ENCODE measurements around the gene CANT1. TPM values are rescaled to one million over a fixed set of nuclear protein-coding genes. Genes with fewer than 3 reads are reported as not detected.

CANT1 gene
- total RNA-seq, 1 experiment from 2014 or later, result 33.0 TPM

DNA sequence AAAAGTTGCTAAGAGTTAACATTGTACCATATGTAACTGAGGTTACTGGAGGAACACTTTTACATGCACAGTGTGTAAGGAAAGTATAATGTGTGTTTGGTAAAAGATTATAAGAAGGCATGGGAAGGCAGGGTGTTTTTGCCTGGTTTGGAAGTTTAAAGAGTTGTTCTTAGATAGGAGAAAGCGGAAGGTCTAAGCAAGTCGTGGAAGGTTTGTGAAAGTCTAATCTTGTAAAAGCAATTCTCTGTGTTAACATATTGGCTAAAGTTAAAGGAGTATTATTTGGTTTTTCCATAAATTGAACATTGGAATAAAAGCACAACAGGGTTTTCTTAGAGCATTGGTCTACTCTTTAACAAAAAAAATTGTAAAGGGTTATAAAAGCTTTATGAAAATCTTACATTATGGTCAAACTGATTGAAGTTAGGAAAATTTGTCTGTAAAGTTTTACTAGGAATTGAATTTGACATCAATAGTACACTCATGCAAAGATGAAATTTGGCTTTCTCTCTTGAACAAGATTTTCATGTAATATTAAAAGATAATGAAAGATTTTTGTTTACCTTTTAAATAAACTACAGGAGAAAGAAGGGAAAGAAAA lies 4.7 kb upstream of the CANT1 start:
- TF ChIP-seq, protein P1, sequence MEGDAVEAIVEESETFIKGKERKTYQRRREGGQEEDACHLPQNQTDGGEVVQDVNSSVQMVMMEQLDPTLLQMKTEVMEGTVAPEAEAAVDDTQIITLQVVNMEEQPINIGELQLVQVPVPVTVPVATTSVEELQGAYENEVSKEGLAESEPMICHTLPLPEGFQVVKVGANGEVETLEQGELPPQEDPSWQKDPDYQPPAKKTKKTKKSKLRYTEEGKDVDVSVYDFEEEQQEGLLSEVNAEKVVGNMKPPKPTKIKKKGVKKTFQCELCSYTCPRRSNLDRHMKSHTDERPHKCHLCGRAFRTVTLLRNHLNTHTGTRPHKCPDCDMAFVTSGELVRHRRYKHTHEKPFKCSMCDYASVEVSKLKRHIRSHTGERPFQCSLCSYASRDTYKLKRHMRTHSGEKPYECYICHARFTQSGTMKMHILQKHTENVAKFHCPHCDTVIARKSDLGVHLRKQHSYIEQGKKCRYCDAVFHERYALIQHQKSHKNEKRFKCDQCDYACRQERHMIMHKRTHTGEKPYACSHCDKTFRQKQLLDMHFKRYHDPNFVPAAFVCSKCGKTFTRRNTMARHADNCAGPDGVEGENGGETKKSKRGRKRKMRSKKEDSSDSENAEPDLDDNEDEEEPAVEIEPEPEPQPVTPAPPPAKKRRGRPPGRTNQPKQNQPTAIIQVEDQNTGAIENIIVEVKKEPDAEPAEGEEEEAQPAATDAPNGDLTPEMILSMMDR (conservative IDR thresholded peaks at IDR 0.05), result no peak
- H3K4ac ChIP-seq (ENCODE audit: low read depth, low read length), result no peak overlapping the region
- H3K56ac ChIP-seq (ENCODE audit: insufficient read length, low read depth, low read length), result no peak overlapping the region
- H3K4me2 ChIP-seq (ENCODE audit: insufficient read depth, insufficient read length, low read length), result no peak overlapping the region
- H2AK5ac ChIP-seq (ENCODE audit: insufficient read length, low read length), result no peak overlapping the region
- no peak overlapping the region for H2BK20ac ChIP-seq (ENCODE audit: low read depth, low read length, poor library complexity, severe bottlenecking)
- H2BK15ac ChIP-seq (ENCODE audit: low read depth, low read length), result no peak overlapping the region
- Mint-ChIP-seq H3K4me3 (no peak overlapping the region), H3K27ac (no peak overlapping the region), H3K4me1 (peaks cover 4 to 13% of the 10 kb centered on the region in 2 experiments; a peak in 3 of 4 replicates), H3K27me3 (ENCODE audit: low read depth) (peaks cover 68% of the 10 kb centered on the region), H3K9me3 (peaks cover 45 to 49% of the 10 kb centered on the region in 2 experiments), H3K36me3 (ENCODE audit: insufficient read depth in 1 of 3, low read depth in 3 of 3) (peaks cover 4 to 11% (median 5%) of the 10 kb centered on the region in 3 experiments; a peak in 6 of 7 replicates)
- H3K27me3 ChIP-seq (ENCODE audit: insufficient read depth, low read length), result no peaks in the 10 kb centered on the region
- H3K4me1 ChIP-seq (ENCODE audit: insufficient read depth, low read length), result no peaks in the 10 kb centered on the region
- H3K23ac ChIP-seq (ENCODE audit: insufficient read length, low read depth, low read length), result no peak overlapping the region
- no peaks in the 10 kb centered on the region for H3K79me1 ChIP-seq (ENCODE audit: insufficient read depth, low read depth, low read length, poor library complexity, severe bottlenecking)
- H2AFZ ChIP-seq (ENCODE audit: low read length), result no peak overlapping the region
- no peak overlapping the region for H4K5ac ChIP-seq (ENCODE audit: insufficient read length, low read depth, low read length)
- H4K8ac ChIP-seq (replicated peaks; ENCODE audit: insufficient read length, low read depth, low read length), result no peak overlapping the region
- no peaks in the 10 kb centered on the region for H3K79me2 ChIP-seq (ENCODE audit: insufficient read depth, low read length)
- H3K14ac ChIP-seq (ENCODE audit: insufficient read depth, low read length), result no peak overlapping the region
- H2BK12ac ChIP-seq (ENCODE audit: insufficient read length, low read depth, low read length), result no peak overlapping the region
- no peak overlapping the region for H4K91ac ChIP-seq (ENCODE audit: insufficient read length, low read depth, low read length)
- H3K23me2 ChIP-seq (ENCODE audit: insufficient read length, low read depth, low read length, poor library complexity, severe bottlenecking), result peaks cover 5% of the 10 kb centered on the region
- no CpG with 5 or more reads among the region's 2 CpGs for WGBS (ENCODE audit: extremely low coverage, insufficient read length, low lambda C conversion rate)
- H3K18ac ChIP-seq (ENCODE audit: insufficient read length, low read depth, low read length), result no peak overlapping the region
- no peak overlapping the region for H2BK120ac ChIP-seq (ENCODE audit: low read depth, low read length, poor library complexity, severe bottlenecking)
- peaks cover 13% of the 10 kb centered on the region for H3K9me3 ChIP-seq (ENCODE audit: control insufficient read depth, low read depth, low read length)
- H3K27ac ChIP-seq (ENCODE audit: insufficient read length, low read depth, low read length), result no peak overlapping the region
- no peak overlapping the region for H3K9ac ChIP-seq (ENCODE audit: extremely low read depth, insufficient read length, low read length)
- H2BK5ac ChIP-seq (ENCODE audit: insufficient read length, low read length), result no peak overlapping the region
- no peak for DNase-seq
- H3T11ph ChIP-seq (ENCODE audit: low read length), result no peak overlapping the region
- no peaks in the 10 kb centered on the region for H4K20me1 ChIP-seq (ENCODE audit: control insufficient read depth, insufficient read depth, insufficient read length)
